ENCODE results near the gene NT5C2.

Gene NT5C2

DNA sequence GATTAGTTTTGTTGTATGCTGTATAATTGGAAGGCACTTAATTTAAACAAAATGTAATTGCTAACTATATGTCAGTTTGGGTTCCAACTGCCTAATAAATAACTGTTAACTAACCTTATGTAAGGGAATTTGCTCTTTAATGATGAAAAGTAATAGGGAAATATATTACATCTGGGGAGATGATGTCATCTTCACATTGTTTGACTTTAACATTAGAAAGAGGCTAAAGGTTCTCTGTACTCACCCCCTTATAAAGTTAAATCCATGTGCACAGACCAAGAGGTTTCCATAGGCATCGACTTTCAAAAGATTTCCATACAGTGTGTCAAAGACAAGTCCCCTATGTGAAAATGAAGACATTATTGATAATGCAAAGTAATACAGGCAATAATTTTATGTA lies 87.6 kb downstream of the NT5C2 start:
- H2AFZ ChIP-seq (ENCODE audit: low read length), result no peak overlapping the region
- H3F3A ChIP-seq (ENCODE audit: low read depth), result no peaks in the 10 kb centered on the region
- H3K9me3 ChIP-seq (ENCODE audit: insufficient read depth, low read depth, low read length), result no peaks in the 10 kb centered on the region
- no peaks in the 10 kb centered on the region for H3K27me3 ChIP-seq (ENCODE audit: insufficient read depth, low read length, poor library complexity, severe bottlenecking)
- H3K4me1 ChIP-seq (ENCODE audit: insufficient read depth, low read length, poor library complexity, severe bottlenecking), result no peaks in the 10 kb centered on the region
- no peak overlapping the region for H3K9ac ChIP-seq (ENCODE audit: low read depth, low read length, poor library complexity, severe bottlenecking)
- TF ChIP-seq EZH2phosphoT487 (IDR thresholded peaks at IDR 0.05; ENCODE audit: borderline replicate concordance), result no peak
- TF ChIP-seq, protein P1, sequence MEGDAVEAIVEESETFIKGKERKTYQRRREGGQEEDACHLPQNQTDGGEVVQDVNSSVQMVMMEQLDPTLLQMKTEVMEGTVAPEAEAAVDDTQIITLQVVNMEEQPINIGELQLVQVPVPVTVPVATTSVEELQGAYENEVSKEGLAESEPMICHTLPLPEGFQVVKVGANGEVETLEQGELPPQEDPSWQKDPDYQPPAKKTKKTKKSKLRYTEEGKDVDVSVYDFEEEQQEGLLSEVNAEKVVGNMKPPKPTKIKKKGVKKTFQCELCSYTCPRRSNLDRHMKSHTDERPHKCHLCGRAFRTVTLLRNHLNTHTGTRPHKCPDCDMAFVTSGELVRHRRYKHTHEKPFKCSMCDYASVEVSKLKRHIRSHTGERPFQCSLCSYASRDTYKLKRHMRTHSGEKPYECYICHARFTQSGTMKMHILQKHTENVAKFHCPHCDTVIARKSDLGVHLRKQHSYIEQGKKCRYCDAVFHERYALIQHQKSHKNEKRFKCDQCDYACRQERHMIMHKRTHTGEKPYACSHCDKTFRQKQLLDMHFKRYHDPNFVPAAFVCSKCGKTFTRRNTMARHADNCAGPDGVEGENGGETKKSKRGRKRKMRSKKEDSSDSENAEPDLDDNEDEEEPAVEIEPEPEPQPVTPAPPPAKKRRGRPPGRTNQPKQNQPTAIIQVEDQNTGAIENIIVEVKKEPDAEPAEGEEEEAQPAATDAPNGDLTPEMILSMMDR (conservative IDR thresholded peaks at IDR 0.05; ENCODE audit: low read length), result no peak
- peaks cover 22% of the 10 kb centered on the region for H4K20me1 ChIP-seq (ENCODE audit: insufficient read depth, low read length, poor library complexity, severe bottlenecking)
- no peak overlapping the region for H3K4me3 ChIP-seq (ENCODE audit: low read length, poor library complexity, severe bottlenecking)
- peaks cover 30% of the 10 kb centered on the region for H3K79me2 ChIP-seq (ENCODE audit: insufficient read depth, low read length)
- peaks cover 66% of the 10 kb centered on the region for H3K36me3 ChIP-seq (ENCODE audit: insufficient read depth, low read length)
- no peaks in the 10 kb centered on the region for H3K9me2 ChIP-seq (replicated peaks; ENCODE audit: low read depth, low read length)
- no peak overlapping the region for H3K4me2 ChIP-seq (ENCODE audit: low read depth, low read length, poor library complexity, severe bottlenecking)

DNA sequence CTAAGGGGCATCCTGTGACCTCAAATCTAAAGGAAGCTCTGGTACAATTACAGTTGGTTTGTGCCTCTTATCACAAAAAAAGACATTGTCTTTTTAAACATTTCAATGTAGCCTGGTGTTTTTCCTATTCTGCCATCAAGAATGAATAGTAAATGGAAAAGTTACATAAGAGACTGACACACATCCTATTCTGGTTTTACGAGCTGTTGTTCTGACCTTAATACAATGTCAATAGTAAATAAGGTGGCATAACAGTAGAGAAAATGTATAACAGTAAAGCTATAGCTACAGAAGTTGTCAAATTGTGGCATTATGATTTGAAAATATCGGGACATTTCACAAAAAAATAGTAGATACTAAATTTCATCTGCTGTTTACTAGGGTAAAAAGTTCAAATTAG lies 88.4 kb downstream of the NT5C2 start:
- no peaks in the 10 kb centered on the region for H3K27me3 ChIP-seq (ENCODE audit: insufficient read depth, low read length, poor library complexity, severe bottlenecking)
- H3F3A ChIP-seq (ENCODE audit: low read depth), result no peaks in the 10 kb centered on the region
- H3K4me2 ChIP-seq (ENCODE audit: low read depth, low read length, poor library complexity, severe bottlenecking), result no peak overlapping the region
- H3K9me3 ChIP-seq (ENCODE audit: insufficient read depth, low read depth, low read length), result no peaks in the 10 kb centered on the region
- H3K4me1 ChIP-seq (ENCODE audit: insufficient read depth, low read length, poor library complexity, severe bottlenecking), result no peaks in the 10 kb centered on the region
- no peak overlapping the region for H2AFZ ChIP-seq (ENCODE audit: low read length)
- H3K9ac ChIP-seq (ENCODE audit: low read depth, low read length, poor library complexity, severe bottlenecking), result no peak overlapping the region
- peaks cover 23% of the 10 kb centered on the region for H3K79me2 ChIP-seq (ENCODE audit: insufficient read depth, low read length)
- TF ChIP-seq EZH2phosphoT487 (IDR thresholded peaks at IDR 0.05; ENCODE audit: borderline replicate concordance), result no peak
- TF ChIP-seq, protein P1 (conservative IDR thresholded peaks at IDR 0.05; ENCODE audit: low read length), result no peak
- peaks cover 69% of the 10 kb centered on the region for H3K36me3 ChIP-seq (ENCODE audit: insufficient read depth, low read length)
- no peak overlapping the region for H3K4me3 ChIP-seq (ENCODE audit: low read length, poor library complexity, severe bottlenecking)
- H4K20me1 ChIP-seq (ENCODE audit: insufficient read depth, low read length, poor library complexity, severe bottlenecking), result peaks cover 22% of the 10 kb centered on the region
- no peaks in the 10 kb centered on the region for H3K9me2 ChIP-seq (replicated peaks; ENCODE audit: low read depth, low read length)

DNA sequence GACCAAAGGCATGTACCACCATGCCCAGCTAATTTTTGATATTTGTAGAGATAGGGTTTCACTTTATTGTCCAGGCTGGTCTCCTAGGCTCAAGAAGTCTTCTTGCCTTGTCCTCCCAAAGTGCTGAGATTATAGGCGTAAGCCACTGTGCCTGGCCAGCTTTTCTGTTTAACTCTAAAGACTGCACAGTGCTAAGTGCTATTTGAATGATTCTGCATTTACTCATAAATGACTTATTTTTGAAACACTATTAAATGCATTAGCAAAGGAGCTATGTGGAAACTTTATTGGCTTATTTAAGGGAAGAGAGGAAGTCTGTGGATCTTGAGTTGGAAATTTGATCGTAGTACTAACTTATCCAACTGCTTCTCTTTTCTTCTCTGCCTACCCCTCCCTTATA lies 89.1 kb downstream of the NT5C2 start:
- H3K9me2 ChIP-seq (replicated peaks; ENCODE audit: low read depth, low read length), result no peaks in the 10 kb centered on the region

More for the DNA sequence above, 89.1 kb downstream of the NT5C2 start:
- Histone ChIP-seq H3K79me2 (ENCODE audit: insufficient read depth, low read length) (peaks cover 16% of the 10 kb centered on the region; the same call in 1 of the 2 replicates), H3K4me1 (ENCODE audit: insufficient read depth, low read length, poor library complexity, severe bottlenecking) (no peaks in the 10 kb centered on the region), H2AFZ (ENCODE audit: low read length) (no peak overlapping the region), H3K9me3 (ENCODE audit: insufficient read depth, low read depth, low read length) (no peaks in the 10 kb centered on the region), H4K20me1 (ENCODE audit: insufficient read depth, low read length, poor library complexity, severe bottlenecking) (peaks cover 20% of the 10 kb centered on the region), H3K36me3 (ENCODE audit: insufficient read depth, low read length) (peaks cover 69% of the 10 kb centered on the region), H3K9ac (ENCODE audit: low read depth, low read length, poor library complexity, severe bottlenecking) (no peak overlapping the region), H3K4me2 (ENCODE audit: low read depth, low read length, poor library complexity, severe bottlenecking) (no peak overlapping the region), H3F3A (ENCODE audit: low read depth) (no peaks in the 10 kb centered on the region), H3K4me3 (ENCODE audit: low read length, poor library complexity, severe bottlenecking) (no peak overlapping the region), H3K27me3 (ENCODE audit: insufficient read depth, low read length, poor library complexity, severe bottlenecking) (no peaks in the 10 kb centered on the region)
- TF ChIP-seq, protein P1 (conservative IDR thresholded peaks at IDR 0.05; ENCODE audit: low read length), result no peak
- no peak for TF ChIP-seq EZH2phosphoT487 (IDR thresholded peaks at IDR 0.05; ENCODE audit: borderline replicate concordance)

Measured in Loucy (cell line).